ENCODE results near the gene SHC4. TPM values are rescaled to one million over a fixed set of nuclear protein-coding genes. Genes with fewer than 3 reads are reported as not detected.

Gene SHC4
- total and polyA plus RNA-seq, 9 of the 15 experiments (the other 6 are each of a cell fraction or from before 2014, with no cell fraction given), result 0.43 to 1.2 (median 0.67) TPM

GRCh38 chr15:48796930-48797329 lies 166.8 kb downstream of the SHC4 start:
- no peak overlapping the region for H3K4me2 ChIP-seq (ENCODE audit: insufficient read depth, low read length)
- CTCF ChIA-PET (ENCODE audit: low intra/inter-chr PET ratio), result no interaction called here
- peaks cover 28% of the 10 kb centered on the region for H3K79me2 ChIP-seq (ENCODE audit: control insufficient read depth, insufficient read depth, low read length)
- H4K20me1 ChIP-seq (replicated peaks; ENCODE audit: control insufficient read depth, insufficient read depth, low read length), result no peaks in the 10 kb centered on the region
- no peak overlapping the region for H3K27ac ChIP-seq (ENCODE audit: extremely low read depth, low read depth, low read length)
- no peak for DNase-seq (ENCODE audit: extremely low read depth in 1 of 4, low spot score in 3 of 4)
- no peak overlapping the region for H3K4me3 ChIP-seq
- no peaks in the 10 kb centered on the region for H3K9me3 ChIP-seq (replicated peaks; ENCODE audit: control insufficient read depth, insufficient read depth, low read depth, low read length)
- 84% methylated on average over 3 of the region's 3 CpGs for WGBS (ENCODE audit: insufficient coverage, low coverage, missing lambda C conversion rate)
- no peaks in the 10 kb centered on the region for H3K27me3 ChIP-seq (ENCODE audit: control insufficient read depth in 2 of 2, insufficient read depth in 2 of 2, low read length in 2 of 2)
- intact Hi-C loops (cut with micrococcal nuclease) (no loop called here), in situ Hi-C loops (cut with MboI) (no loop called here)
- H3K36me3 ChIP-seq (ENCODE audit: control insufficient read depth, insufficient read depth, low read length), result peaks cover 60% of the 10 kb centered on the region
- 0 out of 5 replicates have a peak, but pooled peaks cover 0 to 3% of the 10 kb centered on the region in 2 experiments for H3K4me1 ChIP-seq (replicated peaks in 1 of 2; ENCODE audit: control insufficient read depth in 2 of 2, insufficient read depth in 2 of 2, low read length in 2 of 2)
- TF ChIP-seq ZNF589 (CRISPR knock-in tag; IDR thresholded peaks at IDR 0.05; ENCODE audit: low read depth) (no peak), CAMTA2 (CRISPR knock-in tag; conservative IDR thresholded peaks at IDR 0.05) (no peak), NUFIP1 (IDR thresholded peaks at IDR 0.05; ENCODE audit: partially characterized antibody) (no peak), BMI1 (IDR thresholded peaks at IDR 0.05; ENCODE audit: low read length) (no peak), SAP30 (IDR thresholded peaks at IDR 0.05; ENCODE audit: borderline replicate concordance, insufficient read depth, low read depth, low read length, poor library complexity, severe bottlenecking) (no peak), BRD9 (IDR thresholded peaks at IDR 0.05; ENCODE audit: low read depth, partially characterized antibody) (no peak), E2F8 (IDR thresholded peaks at IDR 0.05; ENCODE audit: low read depth, partially characterized antibody) (no peak)
- no peaks in the 10 kb centered on the region for H3K9me1 ChIP-seq (ENCODE audit: control insufficient read depth, insufficient read depth, low read length)
- H2AFZ ChIP-seq (ENCODE audit: low read depth, low read length), result no peak overlapping the region
- no TSS peak for BruUV-seq (replicated peaks)
- POLR2A ChIA-PET, result no interaction called here
- FAIRE-seq, result no peak
- no peak overlapping the region for H3K9ac ChIP-seq (ENCODE audit: insufficient read depth in 1 of 2, low read depth in 2 of 2, low read length in 2 of 2)
- no peak for ATAC-seq

All from K562 (cell line).